ENCODE measurements around the gene ARHGAP26.
"Not testable (repeated sequence)": the region's sequence is repeated elsewhere in the genome, so short reads cannot be mapped to it uniquely, and the experiment has no call there.

Gene ARHGAP26

GRCh38 chr5:143115381-143115780 lies 345.2 kb downstream of the ARHGAP26 start:
- Histone ChIP-seq H3K4me1 (peaks cover 0 to 30% (median 15%) of the 10 kb centered on the region in 4 donors), H3K27me3 (no peaks in the 10 kb centered on the region), H3K4me3 (no peak overlapping the region), H3K9me3 (no peaks in the 10 kb centered on the region), H3K27ac (no peak overlapping the region), H3K36me3 (no peaks in the 10 kb centered on the region)
- DNase-seq = no peak
- intact Hi-C loops (cut with DNase I; ENCODE audit: low total_unique reads) = no loop called here
- TF ChIP-seq CTCF (IDR thresholded peaks at IDR 0.05) = no peak

GRCh38 chr5:143116814-143117213 lies 346.6 kb downstream of the ARHGAP26 start:
- intact Hi-C loops (cut with DNase I; ENCODE audit: low total_unique reads) = no loop called here
- DNase-seq = no peak
- H3K27ac ChIP-seq = no peak overlapping the region
- no peaks in the 10 kb centered on the region for H3K9me3 ChIP-seq
- H3K4me1 ChIP-seq = peaks cover 0 to 16% (median 9%) of the 10 kb centered on the region in 4 donors
- TF ChIP-seq CTCF (IDR thresholded peaks at IDR 0.05) = no peak
- H3K4me3 ChIP-seq = no peak overlapping the region
- H3K36me3 ChIP-seq = no peaks in the 10 kb centered on the region
- H3K27me3 ChIP-seq = no peaks in the 10 kb centered on the region

- no peak overlapping the region for H3K27ac ChIP-seq
- intact Hi-C loops (cut with DNase I; ENCODE audit: low total_unique reads) = no loop called here
- DNase-seq = no peak
- H3K27me3 ChIP-seq = no peaks in the 10 kb centered on the region
- peaks cover 0 to 15% (median 9%) of the 10 kb centered on the region in 4 donors for H3K4me1 ChIP-seq
- H3K36me3 ChIP-seq = no peaks in the 10 kb centered on the region
- no peak for TF ChIP-seq CTCF (IDR thresholded peaks at IDR 0.05)
- no peaks in the 10 kb centered on the region for H3K9me3 ChIP-seq
- H3K4me3 ChIP-seq = no peak overlapping the region
Observed at GRCh38 chr5:143117821-143118220, 347.6 kb downstream of the ARHGAP26 start.

GRCh38 chr5:143118222-143118621 lies 348.0 kb downstream of the ARHGAP26 start:
- Histone ChIP-seq H3K4me3 (no peak overlapping the region), H3K27ac (no peak overlapping the region), H3K36me3 (no peaks in the 10 kb centered on the region), H3K4me1 (peaks cover 0 to 15% (median 9%) of the 10 kb centered on the region in 4 donors), H3K9me3 (no peaks in the 10 kb centered on the region), H3K27me3 (no peaks in the 10 kb centered on the region)
- intact Hi-C loops (cut with DNase I; ENCODE audit: low total_unique reads) = no loop called here
- no peak for TF ChIP-seq CTCF (IDR thresholded peaks at IDR 0.05)
- DNase-seq = no peak

- H3K9me3 ChIP-seq; H3K4me3 ChIP-seq; intact Hi-C loops (cut with DNase I; ENCODE audit: low total_unique reads); H3K27me3 ChIP-seq; DNase-seq; H3K36me3 ChIP-seq; H3K27ac ChIP-seq: not testable (repeated sequence)
- H3K4me1 ChIP-seq = peaks cover 0 to 15% (median 9%) of the 10 kb centered on the region in 4 donors
Observed at GRCh38 chr5:143118818-143119217, 348.6 kb downstream of the ARHGAP26 start.

GRCh38 chr5:143119291-143119769 lies 349.2 kb downstream of the ARHGAP26 start:
- Histone ChIP-seq H3K9me3 (no peaks in the 10 kb centered on the region), H3K27ac (no peak overlapping the region), H3K36me3 (no peaks in the 10 kb centered on the region), H3K4me1 (peaks cover 0 to 15% (median 9%) of the 10 kb centered on the region in 4 donors), H3K27me3 (no peaks in the 10 kb centered on the region), H3K4me3 (no peak overlapping the region)
- no peak for DNase-seq
- TF ChIP-seq CTCF (IDR thresholded peaks at IDR 0.05) = no peak
- intact Hi-C loops (cut with DNase I; ENCODE audit: low total_unique reads) = no loop called here
